ENCODE results near the gene DOK5.

The DOK5 gene

DNA sequence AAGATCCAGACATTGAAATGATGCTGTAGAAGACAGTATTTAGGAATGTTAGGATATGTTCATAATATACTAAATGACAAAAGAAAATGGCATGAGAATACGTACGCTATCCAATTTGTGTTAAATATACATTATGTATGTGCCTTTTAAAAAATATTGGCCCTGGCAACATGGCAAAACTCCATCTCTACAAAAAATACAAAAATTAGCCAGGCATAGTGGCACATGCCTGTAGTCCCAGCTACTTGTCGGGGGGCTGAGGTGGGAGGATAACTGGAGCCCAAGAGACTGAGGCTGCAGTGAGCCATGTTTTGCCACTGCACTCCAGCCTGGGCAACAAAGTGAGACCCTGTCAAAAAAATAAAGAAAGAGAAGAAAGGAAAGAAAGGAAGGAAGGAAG is 155.7 kb downstream of the DOK5 start:
- no peak overlapping the region for H3K4me3 ChIP-seq (ENCODE audit: insufficient read depth, low read length, poor library complexity, severe bottlenecking)
- no peaks in the 10 kb centered on the region for H3K27me3 ChIP-seq (ENCODE audit: low read length)
- H4K20me1 ChIP-seq (ENCODE audit: low read depth, low read length), result no peaks in the 10 kb centered on the region
- TF ChIP-seq, protein P1, sequence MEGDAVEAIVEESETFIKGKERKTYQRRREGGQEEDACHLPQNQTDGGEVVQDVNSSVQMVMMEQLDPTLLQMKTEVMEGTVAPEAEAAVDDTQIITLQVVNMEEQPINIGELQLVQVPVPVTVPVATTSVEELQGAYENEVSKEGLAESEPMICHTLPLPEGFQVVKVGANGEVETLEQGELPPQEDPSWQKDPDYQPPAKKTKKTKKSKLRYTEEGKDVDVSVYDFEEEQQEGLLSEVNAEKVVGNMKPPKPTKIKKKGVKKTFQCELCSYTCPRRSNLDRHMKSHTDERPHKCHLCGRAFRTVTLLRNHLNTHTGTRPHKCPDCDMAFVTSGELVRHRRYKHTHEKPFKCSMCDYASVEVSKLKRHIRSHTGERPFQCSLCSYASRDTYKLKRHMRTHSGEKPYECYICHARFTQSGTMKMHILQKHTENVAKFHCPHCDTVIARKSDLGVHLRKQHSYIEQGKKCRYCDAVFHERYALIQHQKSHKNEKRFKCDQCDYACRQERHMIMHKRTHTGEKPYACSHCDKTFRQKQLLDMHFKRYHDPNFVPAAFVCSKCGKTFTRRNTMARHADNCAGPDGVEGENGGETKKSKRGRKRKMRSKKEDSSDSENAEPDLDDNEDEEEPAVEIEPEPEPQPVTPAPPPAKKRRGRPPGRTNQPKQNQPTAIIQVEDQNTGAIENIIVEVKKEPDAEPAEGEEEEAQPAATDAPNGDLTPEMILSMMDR (IDR thresholded peaks at IDR 0.05; ENCODE audit: insufficient read depth, low read length, poor library complexity, severe bottlenecking), result no peak
- TF ChIP-seq EZH2phosphoT487 (conservative IDR thresholded peaks at IDR 0.05; ENCODE audit: low read length), result no peak
- H2AFZ ChIP-seq (ENCODE audit: low read depth, low read length, severe bottlenecking), result no peak overlapping the region
- H3F3A ChIP-seq (ENCODE audit: insufficient read depth), result no peaks in the 10 kb centered on the region
- no peak overlapping the region for H3K4me2 ChIP-seq (ENCODE audit: low read depth, low read length, poor library complexity, severe bottlenecking)
- H3K9ac ChIP-seq (ENCODE audit: low read length), result no peak overlapping the region
- H3K79me2 ChIP-seq (ENCODE audit: insufficient read depth, low read length), result no peaks in the 10 kb centered on the region
- H3K36me3 ChIP-seq (ENCODE audit: low read length), result no peaks in the 10 kb centered on the region
- no peaks in the 10 kb centered on the region for H3K9me3 ChIP-seq (ENCODE audit: insufficient read depth, low read length)
- no peak overlapping the region for H3K27ac ChIP-seq (ENCODE audit: low read depth, low read length)
- H3K9me2 ChIP-seq (replicated peaks; ENCODE audit: insufficient read depth, low read length), result no peaks in the 10 kb centered on the region

DNA sequence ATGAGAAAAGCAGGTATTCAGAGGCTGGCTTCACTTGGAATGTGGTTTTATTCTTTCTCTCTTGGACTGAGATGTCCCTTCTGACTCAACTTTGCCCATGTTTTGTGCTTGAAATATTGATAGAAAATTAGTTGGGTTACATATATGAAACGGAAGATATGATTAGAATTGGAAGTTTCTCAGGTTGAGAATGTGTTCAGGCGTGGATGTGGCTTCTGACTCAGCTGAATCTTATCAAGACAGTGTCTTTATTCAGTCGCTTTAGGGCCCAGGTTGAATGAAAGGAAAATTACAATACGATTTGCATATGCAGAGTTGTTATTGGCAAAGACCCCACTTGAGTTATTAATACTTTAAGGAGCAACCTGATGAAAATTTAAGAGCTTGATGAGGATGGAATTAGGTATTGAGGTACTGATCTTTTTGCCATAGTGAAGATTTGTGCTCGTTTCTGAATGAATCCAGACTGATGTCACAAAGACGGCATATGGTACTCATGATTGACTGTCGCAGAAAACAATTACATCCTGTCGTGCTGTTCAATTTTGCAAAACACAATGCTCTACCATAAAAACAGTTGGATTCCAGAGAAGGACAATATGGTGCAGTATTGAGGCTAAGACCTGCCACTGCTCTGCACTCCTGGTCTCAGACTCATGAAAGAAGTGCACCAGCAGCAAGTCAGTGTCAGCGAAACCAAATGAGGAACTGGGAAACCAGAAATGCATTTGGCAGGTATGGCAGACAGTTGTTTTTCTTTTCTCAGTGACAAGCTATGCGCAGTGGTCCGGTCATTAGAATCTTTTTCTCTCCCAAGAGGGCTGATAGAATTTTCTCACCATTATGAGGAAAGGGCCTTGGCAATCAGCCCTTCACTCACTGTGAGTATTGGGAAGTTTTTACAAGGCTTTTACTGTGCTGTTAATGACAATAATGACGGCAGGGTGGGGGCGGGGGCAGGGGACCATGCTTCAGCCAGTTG is 158.3 kb downstream of the DOK5 start:
- no peak overlapping the region for H3K9ac ChIP-seq (ENCODE audit: low read length)
- no peaks in the 10 kb centered on the region for H3K9me3 ChIP-seq (ENCODE audit: insufficient read depth, low read length)
- H3K27me3 ChIP-seq (ENCODE audit: low read length), result no peaks in the 10 kb centered on the region
- H3F3A ChIP-seq (ENCODE audit: insufficient read depth), result no peaks in the 10 kb centered on the region
- no peak for TF ChIP-seq EZH2phosphoT487 (conservative IDR thresholded peaks at IDR 0.05; ENCODE audit: low read length)
- TF ChIP-seq, protein P1 (IDR thresholded peaks at IDR 0.05; ENCODE audit: insufficient read depth, low read length, poor library complexity, severe bottlenecking), result no peak
- no peaks in the 10 kb centered on the region for H3K79me2 ChIP-seq (ENCODE audit: insufficient read depth, low read length)
- H3K9me2 ChIP-seq (replicated peaks; ENCODE audit: insufficient read depth, low read length), result no peaks in the 10 kb centered on the region
- no peak overlapping the region for H2AFZ ChIP-seq (ENCODE audit: low read depth, low read length, severe bottlenecking)
- H3K4me3 ChIP-seq (ENCODE audit: insufficient read depth, low read length, poor library complexity, severe bottlenecking), result no peak overlapping the region
- H4K20me1 ChIP-seq (ENCODE audit: low read depth, low read length), result no peaks in the 10 kb centered on the region
- H3K4me2 ChIP-seq (ENCODE audit: low read depth, low read length, poor library complexity, severe bottlenecking), result no peak overlapping the region
- H3K27ac ChIP-seq (ENCODE audit: low read depth, low read length), result no peak overlapping the region
- H3K36me3 ChIP-seq (ENCODE audit: low read length), result no peaks in the 10 kb centered on the region

DNA sequence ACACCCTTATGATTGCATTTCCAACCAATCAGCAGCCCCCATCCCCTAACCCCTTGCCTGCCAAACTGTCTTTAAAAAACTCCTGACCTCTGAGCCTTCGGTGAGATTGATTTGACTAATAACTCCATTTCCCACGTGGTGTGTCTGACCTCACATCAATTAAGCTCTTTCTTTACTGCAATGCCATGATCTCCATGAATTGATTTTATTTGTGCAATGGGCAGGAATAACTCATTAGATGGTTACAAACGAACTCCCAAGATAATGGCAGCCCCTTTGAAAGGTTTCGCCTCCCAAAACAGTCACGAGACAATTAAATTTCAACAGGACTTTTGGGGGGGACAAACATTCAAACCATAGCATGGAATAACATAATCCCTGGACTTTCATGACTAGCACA is 161.2 kb downstream of the DOK5 start:
- Histone ChIP-seq H3K9ac (ENCODE audit: low read length) (no peak overlapping the region), H3K9me3 (ENCODE audit: insufficient read depth, low read length) (no peaks in the 10 kb centered on the region), H2AFZ (ENCODE audit: low read depth, low read length, severe bottlenecking) (no peak overlapping the region), H3K4me2 (ENCODE audit: low read depth, low read length, poor library complexity, severe bottlenecking) (no peak overlapping the region), H3K27me3 (ENCODE audit: low read length) (no peaks in the 10 kb centered on the region), H3K27ac (ENCODE audit: low read depth, low read length) (no peak overlapping the region), H4K20me1 (ENCODE audit: low read depth, low read length) (no peaks in the 10 kb centered on the region), H3K9me2 (replicated peaks; ENCODE audit: insufficient read depth, low read length) (no peaks in the 10 kb centered on the region), H3K4me3 (ENCODE audit: insufficient read depth, low read length, poor library complexity, severe bottlenecking) (no peak overlapping the region), H3K36me3 (ENCODE audit: low read length) (no peaks in the 10 kb centered on the region), H3F3A (ENCODE audit: insufficient read depth) (no peaks in the 10 kb centered on the region), H3K79me2 (ENCODE audit: insufficient read depth, low read length) (no peaks in the 10 kb centered on the region)
- no peak for TF ChIP-seq EZH2phosphoT487 (conservative IDR thresholded peaks at IDR 0.05; ENCODE audit: low read length)
- TF ChIP-seq, protein P1 (IDR thresholded peaks at IDR 0.05; ENCODE audit: insufficient read depth, low read length, poor library complexity, severe bottlenecking), result no peak

Data from SU-DHL-6 (cell line).